ENCODE results near the gene BCORL1.

The BCORL1 gene

DNA sequence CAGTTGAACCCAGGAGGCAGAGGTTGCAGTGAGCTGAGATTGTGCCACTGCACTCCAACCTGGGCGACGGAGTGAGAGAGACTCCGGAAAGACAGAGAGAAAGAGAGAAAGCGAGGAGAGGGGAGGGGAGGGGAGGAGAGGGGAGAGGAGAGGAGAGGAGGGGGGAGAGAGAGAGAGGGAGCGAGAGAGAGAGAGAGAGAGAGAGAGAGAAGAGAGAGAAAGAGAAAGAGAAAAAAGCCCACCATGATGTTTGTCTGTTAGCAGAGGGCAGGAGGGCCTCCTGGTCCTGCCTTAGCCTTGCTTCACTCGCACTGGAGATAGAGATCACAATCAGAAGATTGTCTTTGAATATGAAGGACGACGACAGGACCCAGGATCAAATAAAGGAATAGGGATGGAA, 18.7 kb upstream of the BCORL1 start:
- no peak for DNase-seq

DNA sequence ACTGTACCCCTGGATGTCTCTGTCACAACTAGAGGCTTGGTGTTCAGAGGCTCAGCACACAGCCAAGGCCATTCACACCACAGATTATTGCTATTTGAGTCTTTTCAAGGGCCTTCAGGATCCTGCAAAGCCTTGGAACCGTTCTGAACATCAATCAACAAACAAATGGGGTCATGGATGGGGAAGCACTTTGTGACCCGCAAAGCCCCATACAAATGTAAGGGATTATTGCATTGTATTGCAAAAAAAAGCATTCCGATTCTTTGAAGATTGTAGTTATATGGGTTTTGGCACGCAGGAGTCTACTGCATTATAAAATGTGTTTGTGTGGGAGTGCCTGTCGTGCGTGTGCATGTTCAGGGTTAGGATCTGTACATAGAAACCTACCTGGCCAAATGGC, 17.3 kb upstream of the BCORL1 start:
- DNase-seq = no peak

DNA sequence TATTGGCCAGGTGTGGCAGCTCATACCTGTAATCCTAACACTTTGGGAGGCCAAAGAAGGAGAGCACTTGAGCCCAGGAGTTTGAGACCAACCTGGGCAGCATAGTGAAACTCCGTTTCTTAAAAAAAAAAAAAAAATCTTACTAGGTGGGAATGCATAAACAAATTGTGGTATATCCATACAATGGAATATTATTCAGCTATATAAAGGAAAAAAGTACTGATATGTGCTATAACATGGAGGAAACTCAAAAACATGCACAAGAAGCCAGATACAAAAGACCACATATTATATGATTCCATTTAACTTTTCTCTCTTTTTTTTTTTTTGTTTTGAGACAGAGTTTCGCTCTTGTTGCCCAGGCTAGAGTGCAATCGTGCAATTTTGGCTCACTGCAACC, 13.5 kb upstream of the BCORL1 start:
- no peak for DNase-seq

DNA sequence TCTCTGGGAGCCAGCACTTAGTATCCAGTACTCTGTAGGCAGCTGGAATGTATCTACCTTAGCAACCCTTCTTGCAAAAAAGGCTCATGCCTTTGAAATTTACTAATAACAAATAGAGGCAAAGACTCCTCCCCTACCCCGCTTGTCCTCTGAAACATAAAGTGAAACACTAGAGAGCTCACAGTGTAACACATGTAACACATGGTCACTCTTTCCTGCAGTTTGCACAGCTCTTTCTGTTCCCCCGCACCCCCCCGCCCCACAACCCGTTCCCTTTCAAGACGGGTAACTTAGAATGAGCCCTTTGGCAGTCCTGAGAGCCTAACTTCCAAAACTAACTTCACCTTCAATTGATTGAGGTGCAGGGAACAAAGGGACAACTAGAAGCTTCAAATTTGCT, 6.0 kb upstream of the BCORL1 start:
- no peak for DNase-seq

DNA sequence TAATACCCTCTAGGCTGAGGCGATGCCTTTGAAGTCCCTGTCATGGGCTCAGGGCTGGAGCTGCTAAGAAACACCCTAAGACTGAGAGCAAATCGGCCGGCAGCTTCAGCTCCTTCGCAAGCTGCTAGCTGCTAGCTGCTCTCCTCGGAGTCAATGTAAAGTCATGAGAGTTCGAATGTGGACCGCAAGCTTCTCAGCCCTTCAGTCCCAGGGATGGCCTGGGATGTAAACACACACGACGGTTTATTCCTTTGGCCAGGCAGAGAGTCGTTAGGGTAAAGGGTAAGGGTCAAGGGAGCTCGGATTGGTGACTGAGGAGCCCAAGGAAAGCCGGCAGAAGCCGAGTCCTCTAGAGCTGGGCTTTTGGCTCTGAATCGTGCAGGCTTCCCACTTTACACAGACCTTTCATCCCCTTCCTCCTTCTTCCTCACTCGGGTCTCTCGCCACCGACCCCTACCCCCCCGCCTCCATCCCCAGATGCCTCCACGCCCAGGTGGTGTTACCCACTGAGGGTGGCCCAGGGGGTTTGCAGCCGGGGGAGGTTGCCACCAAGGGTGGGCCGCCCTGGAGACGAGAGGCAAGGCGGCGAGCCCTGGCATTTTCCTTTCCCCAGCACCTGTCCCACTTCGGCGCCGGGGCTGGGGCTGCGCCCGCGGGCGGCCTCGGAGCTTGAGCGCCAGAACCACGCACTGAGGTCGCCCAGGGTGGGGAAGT, 3.1 kb upstream of the BCORL1 start:
- DNase-seq = no peak

DNA sequence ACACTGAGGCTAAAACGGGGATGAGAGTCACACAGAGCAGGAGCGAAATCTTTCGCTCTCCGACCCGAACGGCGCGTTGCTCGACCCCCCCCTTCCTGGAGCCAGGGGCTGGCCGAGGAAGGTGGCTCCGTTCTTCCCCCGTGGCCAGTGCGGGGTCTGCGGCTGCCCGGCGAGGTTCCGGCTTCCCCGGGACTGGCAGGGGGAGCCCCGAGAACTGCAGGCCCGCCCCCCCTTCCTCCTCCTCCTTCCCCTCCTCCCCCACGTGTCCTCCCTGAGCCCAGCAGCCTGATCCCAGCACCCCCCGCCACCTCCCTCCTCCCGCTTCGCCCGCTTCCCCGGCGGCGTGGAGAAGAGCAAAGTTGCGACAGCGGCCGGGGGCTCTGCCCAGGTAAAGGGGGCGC, 2.4 kb upstream of the BCORL1 start:
- DNase-seq = no peak

DNA sequence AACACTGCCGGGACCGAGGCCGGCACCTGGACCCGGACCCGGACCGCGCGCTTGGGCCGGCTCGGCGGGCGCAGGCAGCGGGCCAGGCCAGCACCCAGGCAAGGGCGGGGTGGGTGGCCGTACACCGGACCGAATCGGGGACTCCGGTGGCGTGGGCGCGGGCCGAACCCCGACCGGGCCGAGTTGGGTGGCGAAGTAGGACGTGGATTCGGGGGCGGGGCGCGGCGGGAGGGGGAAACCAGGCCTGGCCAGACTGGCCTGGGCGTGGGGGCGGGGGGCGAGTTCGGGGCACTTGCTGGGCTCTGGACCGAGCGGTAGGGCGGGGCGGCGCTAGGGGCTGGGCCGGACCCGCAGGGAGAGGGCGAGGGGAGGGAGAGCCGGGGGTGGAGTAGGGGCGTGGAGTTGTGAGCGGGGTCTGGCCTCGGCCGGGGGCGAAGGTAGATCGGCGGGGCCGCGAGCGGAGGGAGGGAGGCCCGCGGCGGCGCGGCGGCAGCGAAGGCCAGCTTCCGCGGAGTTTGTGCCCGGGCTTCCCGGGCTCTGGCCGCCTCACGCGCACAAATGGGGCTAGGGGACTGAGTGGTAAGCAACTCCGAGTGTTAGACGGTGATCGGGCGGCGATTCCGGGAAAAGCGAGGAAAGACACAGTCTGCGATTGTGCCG, 1.8 kb upstream of the BCORL1 start:
- DNase-seq = no peak

DNA sequence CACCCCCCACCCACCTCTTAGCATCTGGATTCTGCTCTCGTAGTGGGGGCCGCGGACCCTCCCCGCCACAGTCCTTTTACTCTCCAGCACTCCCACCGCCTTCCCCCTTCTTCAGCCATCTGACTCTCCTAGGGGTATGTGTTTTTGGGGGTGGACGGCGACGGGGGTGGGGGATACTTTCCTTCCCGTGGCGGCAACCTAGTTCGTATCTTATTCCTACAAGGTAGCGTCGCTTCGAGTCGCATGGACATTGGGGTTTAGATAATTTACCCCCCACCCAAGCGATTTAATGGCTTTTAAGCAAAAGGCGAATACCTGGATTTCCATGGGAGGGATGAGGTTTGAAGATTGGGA, 1.3 kb upstream of the BCORL1 start:
- no peak for DNase-seq

DNA sequence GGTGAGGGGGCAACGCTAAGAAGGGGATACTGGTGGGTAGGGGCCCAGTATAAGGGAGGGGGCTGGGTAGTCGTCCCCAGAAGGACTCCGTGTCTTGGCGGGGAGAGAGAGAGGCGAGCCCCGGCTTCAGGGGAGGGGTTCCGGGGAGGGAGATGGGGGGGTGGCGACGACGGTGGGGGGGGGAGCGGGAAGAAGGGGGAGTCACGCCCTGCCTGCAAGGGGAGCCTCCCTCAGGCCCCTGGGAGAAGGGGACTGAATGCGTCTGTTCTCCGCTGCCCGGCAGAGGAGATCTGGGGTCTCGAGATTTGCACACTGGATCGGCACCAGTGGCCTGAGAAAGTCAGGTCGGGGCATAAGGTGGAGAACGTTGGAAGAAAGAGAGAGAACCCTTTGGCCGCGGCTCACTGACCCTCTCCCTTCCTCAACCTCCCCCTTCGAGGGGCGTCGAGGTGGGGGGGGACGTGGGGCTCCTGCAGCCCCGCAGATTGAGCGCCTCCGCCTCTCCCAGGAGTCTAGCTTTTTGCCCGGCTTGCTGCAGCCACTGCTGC, 609 bp upstream of the BCORL1 start:
- no peak for DNase-seq

DNA sequence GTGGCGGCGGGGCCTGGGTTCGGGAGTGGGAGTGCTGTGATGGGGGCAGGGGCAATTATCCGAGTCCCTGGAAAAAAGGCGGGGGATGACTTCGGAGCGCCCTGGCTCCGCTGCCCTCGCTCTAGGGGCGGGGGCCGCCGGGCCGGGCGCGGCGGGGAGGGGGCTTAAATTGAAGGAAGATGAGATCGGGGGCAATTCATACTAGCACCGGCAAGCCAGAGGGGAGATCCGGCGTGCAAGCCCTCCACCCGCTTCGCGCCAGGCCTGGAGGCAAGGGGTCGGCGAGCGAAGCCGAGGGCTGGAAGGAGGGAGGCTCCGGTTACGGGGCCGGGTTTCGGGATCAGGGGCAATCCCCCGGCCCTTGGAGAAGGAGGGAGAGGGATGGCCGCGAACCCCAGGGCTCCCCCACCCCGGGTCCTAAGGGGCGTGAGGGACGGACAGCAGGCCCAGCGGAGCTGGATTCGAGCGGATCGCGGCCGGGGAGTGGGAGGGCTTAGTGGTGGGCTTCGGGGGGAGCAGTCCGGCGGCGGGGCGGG, 1.2 kb downstream of the BCORL1 start:
- no peak for DNase-seq

DNA sequence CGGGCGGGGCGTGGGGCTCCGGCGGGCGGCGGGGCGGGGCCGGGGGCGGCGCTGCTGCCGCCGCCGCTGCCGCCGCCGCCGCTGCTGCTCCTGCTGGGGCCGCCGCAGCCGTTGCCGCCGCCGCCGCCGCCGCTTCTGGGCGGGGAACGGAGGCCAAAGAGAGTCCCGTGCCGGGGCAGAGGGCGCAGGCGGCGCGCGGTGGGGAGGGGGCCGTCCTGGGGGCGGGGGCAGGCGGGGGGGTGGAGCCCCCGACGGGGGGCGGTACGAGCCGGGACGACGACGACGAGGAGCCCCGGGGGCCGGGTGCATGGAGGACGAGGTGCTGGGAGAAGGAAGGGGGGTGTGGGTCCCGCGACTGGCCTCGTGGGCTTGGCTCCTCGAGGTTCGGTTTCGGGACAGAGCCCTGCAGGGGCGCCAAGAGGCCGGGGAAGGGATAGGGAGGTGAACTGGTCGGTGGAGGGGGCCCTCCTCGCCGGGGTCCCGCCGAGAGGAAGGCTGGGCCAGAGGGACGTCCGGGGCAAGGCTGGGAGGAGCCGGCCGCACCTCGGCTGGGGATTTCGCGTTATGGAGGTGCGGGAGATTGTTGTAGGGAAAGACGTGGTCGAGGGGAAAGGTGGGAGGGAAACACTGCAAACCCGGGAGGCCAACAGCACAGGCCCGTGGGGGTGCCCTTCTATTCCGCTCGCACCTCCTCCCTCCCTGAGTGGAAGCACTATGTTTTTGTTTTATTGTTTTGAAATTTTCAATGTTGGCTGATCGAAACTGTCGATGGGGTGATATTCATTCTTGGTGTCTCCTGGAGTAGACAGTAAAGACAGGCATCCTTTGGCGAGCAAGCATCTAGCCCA, 1.9 kb downstream of the BCORL1 start:
- no peak for DNase-seq

DNA sequence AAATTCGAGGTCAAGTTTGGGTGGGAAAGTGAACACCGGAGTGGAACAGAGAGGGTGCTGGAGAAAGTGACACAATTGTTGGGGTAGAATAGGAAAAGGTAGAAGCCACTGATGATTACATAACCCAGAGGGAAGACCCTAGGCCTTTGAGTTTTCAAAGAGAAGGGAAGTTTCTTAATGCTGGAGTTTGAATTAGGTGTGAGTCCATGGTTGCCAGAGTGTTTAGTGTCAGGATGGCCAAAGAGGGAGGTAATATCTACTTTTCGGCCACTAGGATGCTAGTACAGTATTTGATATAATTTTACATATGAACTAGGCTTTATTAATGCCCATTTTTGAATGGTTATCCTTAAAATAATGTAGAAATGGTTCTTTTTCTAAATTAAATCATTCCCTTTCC, 5.4 kb downstream of the BCORL1 start:
- DNase-seq = no peak

DNA sequence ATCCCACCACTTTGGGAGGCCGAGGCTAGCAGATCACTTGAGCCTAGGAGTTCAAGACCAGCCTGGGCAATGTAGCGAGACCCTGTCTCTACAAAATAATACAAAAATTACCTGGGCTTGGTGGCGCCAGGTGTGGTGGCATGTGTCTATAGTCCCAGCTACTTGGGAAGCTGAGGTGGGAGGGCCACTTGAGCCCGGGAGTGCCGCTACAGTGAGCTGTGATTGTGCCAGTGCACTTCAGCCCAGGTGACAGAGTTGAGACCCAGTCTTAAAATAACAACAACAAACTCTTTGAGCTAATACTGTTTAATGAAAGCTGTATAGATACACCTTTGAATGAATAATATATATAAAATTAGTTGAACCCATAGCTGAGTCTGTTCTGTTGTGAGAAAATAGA, 9.7 kb downstream of the BCORL1 start:
- no peak for DNase-seq

DNA sequence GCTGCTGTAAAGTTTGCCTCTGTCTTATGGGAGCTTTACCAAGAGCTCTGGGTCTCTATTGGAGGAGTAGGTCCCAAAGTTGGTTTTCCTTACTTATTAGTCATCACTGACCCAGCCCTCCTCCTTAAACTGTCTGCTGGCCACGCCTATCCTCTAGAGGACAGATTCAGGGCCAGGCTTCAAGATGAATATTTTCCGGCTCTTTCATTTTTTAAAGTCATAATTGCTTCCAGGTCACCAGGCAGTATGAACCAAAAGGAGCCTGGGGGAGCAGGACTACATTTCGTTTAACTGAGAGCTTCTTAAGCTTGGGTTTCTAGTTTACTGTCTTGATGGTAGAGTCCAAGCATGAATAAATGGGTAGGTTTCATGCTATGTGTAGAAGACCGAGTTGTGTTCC, 13.7 kb downstream of the BCORL1 start:
- DNase-seq = no peak

DNA sequence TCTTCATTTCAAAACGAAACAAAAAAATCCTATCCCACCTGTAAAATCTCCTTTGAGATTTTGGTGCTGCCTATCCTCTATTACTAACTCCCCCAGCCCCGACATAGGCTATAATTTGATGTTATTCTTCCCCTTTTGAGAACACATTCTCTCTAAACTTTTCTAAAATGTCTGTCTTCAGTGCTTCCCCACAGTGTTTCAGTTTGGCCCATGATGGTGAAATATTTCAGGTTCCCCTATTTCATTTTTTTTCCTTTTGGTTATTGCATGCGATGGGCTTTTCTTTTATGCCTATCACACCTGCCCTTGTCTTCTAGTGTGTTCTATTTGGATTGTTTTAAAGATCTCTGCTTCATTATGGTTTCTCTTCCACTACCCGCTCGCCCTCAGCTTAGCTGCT, 14.7 kb downstream of the BCORL1 start:
- DNase-seq = no peak

DNA sequence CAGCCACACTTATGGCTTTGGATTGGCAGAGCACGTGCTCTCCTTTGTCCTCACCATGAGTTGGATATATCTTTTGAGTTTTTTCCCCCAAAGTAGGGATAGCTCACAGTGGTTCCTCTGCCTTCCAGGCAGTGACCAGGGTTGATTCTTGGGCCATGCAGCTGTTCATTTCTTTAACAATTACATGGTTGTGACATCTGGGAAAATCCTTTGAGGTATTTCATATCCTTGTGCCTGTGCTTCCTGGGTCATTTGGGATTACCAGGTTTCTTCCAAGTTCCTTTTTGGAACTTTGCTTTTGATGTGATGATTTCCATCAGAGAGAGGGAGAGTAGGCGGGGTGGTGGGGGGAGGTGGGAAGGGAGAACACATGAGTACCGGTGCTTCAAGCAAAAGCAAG, 15.6 kb downstream of the BCORL1 start:
- DNase-seq = no peak

DNA sequence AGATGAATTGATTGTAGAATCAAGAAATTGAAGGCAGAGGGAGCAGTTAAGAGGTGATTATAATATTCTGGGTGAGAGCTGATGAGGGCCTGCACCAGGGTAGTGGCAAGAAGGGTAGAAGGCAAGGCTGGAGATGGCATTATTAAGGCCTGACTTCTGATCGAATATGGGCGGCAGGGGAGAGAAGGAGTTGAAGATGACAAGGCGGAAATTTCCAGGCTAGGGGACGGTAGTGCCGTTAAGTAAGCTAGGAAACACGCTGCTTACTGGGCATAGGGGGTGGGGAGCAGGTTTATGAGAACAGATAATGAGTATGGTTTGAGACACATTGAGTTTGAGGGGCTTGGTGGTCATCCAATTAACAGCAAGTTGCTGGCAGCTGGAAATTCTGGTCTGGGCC, 19.5 kb downstream of the BCORL1 start:
- DNase-seq = no peak

DNA sequence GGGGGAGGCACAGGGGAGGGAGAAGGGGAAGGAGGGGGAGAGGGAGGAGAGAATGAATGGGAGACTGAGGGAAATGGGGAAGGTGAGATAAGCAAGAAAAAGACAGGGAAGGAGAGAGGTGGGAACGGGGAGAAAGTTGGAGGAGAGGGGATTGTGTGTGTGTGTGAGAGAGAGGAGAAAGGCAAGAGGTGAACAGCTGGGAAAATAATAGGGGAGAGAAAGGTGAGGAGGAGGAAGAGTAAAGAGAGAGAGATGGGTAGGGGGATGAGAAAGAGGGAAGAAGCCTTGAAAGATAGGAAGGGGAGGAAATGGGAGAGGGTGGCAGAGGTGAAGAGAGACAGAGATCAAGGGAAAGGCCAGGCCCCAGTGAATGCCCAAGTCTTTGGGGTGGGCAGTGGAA, 20.1 kb downstream of the BCORL1 start:
- DNase-seq = no peak

DNA sequence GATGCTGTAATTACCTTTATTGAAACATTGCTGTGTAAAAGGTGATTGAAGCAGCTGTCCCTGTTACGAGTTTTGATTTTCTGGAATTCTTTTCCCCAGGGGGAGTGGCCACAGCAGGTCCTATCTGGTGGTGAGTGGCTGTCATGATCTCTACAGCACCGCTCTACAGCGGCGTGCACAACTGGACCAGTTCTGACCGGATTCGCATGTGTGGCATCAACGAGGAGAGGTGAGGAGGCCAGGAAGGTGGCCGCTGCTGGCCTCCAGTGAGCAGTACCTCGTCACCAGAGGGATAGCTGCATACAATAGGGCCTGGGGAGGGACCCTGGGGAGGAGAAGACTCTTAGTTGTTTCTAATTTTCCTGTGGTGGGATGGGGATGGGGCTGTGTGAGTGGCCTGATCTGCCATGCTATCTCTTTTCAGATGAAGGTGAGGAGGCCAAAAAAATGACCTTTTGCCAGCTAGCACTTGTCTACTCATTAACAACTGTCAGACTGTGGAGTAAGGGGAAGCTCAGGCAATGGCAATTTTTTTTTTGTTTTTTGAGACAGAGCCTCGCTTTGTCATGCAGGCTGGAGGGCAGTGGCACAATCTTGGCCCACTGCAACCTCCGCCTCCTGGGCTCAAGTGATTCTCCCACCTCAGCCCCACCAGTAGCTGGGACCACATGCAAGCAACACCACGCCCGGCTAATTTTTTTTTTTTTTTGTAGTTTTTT, 22.8 kb downstream of the BCORL1 start:
- no peak for DNase-seq

DNA sequence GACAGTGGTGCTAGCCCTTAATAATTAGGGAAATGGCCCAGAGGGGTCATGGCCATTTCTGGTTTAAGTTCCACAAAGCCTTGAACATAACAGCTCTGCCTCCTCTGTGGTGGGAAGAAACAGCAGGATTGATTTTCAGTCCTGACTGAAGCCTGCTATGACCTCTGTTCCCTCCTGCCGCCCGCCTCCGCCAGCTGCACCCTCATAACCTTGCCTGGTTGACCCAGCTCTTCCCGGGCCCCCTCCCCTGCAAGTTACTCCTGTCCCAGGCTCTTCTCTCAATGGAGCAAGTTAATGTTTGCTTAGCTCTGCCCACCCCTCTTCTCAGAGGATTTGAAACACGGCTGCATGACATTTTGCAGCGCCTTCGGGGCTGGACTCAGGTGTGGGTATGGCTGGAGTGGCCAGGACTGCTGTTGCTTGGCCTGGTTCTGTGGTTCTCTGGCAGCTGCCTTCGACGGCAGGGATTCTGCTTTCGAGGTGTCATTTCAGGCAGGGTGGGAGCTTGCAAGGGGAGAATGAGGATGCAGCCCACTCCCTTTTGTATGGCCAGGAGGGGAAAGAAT, 27.3 kb downstream of the BCORL1 start:
- DNase-seq = no peak

DNA sequence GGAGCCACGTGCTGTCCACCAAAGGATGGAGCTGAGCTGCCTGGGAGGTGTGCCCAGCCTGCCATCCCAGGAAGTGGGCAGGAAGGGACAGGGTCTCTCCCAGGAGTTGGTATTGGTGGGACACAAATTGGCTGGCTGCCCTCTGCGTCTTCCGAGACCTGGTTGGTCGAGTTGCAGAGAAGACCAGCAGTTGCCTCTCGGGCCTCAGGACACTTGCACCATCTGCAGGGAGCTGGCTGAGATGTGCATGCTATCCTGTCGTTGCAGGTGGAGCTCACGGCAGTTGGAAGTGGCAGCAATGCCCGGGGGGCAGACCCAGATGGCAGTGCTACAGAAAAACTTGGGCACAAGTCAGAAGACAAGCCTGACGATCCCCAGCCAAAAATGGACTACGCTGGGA, 30.2 kb downstream of the BCORL1 start:
- DNase-seq = no peak

DNA sequence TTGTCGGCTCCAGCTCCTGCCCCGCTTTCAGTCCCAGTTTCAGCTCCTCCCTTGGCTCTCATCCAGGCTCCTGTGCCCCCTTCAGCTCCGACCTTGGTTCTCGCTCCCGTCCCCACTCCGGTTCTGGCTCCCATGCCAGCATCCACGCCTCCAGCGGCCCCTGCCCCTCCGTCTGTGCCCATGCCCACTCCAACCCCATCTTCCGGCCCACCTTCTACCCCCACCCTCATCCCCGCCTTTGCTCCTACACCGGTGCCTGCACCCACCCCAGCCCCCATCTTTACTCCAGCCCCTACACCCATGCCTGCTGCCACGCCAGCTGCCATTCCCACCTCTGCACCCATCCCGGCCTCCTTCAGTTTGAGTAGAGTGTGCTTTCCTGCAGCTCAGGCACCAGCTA, 31.2 kb downstream of the BCORL1 start:
- no peak for DNase-seq

DNA sequence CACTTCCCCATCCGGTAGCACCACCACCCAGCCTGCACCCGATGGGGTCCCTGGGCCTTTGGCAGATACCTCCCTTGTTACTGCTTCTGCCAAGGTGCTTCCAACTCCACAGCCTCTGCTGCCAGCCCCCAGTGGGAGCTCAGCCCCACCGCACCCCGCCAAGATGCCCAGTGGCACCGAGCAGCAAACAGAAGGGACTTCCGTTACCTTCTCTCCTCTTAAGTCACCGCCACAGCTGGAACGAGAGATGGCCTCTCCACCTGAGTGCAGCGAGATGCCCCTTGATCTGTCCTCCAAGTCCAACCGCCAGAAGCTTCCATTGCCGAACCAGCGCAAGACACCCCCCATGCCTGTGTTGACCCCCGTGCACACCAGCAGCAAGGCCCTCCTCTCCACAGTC, 31.9 kb downstream of the BCORL1 start:
- no peak for DNase-seq
